HG02870 (cell line): ENCODE results near the gene CCR1.
"Not testable (repeated sequence)": the region's sequence is repeated elsewhere in the genome, so short reads cannot be mapped to it uniquely, and the experiment has no call there.

Experiments
- ATAC-seq: cut with Tn5 transposase; IDR thresholded peaks from one replicate; pipeline ENCODE4 v1.9.1; 2021; ENCODE audit warnings: mild to moderate bottlenecking, moderate library complexity; ENCODE audit not compliant: unreplicated experiment

The CCR1 gene

DNA sequence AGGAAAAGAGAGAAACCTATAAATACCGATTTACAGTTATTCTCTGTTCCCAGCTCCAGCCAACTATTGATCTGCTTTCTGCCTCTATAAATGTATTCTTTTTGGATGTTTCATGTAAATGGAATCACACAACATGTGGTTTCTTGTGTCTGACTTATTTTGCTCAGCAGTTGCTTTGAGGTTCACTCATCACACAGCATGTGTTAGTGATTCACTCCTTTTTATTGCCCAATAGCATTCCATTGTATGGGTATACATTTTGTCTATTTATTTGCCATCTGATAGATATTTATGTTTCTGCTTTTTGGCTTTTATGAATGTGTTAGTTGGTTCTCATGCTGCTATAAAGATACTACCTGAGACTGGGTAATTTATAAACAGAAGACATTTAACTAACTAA is 23.6 kb downstream of the CCR1 start:
- no peak for ATAC-seq

- no peak for ATAC-seq
These were observed 24.8 kb downstream of the CCR1 start for GRCh38 chr3:46183330-46183729.

GRCh38 chr3:46168583-46169345 is 39.3 kb downstream of the CCR1 start:
- ATAC-seq: no peak

DNA sequence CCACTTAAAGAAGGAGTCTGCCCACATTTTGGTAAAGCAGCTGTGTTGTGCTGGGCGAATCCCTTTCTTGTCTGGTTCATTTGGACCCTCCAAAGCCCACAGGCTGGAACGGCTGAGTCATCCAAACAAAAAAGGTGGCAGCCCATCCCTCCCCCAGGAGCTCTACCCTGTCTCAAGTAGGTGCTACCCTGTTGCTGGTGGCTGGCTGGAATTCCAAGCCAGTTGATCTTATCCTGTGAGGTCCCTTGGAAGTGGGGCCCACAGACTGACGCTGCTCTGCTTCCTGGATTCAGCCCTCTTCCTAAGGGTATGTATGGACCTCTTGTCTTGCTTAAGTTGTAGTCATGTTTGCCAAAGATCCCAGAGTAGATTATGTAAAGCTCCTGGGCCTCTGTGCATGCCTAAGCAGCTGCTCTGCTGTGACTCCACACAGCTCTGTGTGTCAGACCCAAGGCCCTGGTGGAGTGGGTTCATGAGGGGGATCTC is 44.5 kb downstream of the CCR1 start:
- ATAC-seq: no peak

- no peak for ATAC-seq
These were observed 45.0 kb downstream of the CCR1 start for GRCh38 chr3:46162975-46163555.

- ATAC-seq: not testable (repeated sequence)
These were observed 50.4 kb downstream of the CCR1 start for GRCh38 chr3:46157685-46158084.

- ATAC-seq: no peak
These were observed 53.8 kb downstream of the CCR1 start for GRCh38 chr3:46154311-46154710.
